ENCODE measurements around the gene SERPINA3.

Gene SERPINA3

DNA sequence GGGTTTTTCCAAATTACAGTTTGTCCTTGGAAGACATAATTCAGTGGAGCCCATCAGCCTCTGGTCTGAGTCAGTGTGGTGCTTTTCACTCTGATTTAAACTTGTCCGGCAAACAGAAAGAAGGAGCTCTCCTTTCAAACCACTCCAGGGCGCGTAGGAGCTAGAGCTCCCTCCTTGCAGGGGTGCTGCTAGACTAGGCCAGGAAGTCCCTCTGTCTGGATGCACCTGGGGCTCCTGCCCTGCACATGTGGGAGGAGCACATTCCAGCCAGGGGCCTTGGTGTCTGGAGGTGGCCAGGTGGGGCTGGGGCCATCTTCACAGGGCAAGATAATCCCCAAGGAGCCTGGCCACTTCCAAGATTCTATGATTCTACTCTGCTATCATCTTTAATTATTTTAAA lies 3.1 kb downstream of the SERPINA3 start:
- no peak for DNase-seq

DNA sequence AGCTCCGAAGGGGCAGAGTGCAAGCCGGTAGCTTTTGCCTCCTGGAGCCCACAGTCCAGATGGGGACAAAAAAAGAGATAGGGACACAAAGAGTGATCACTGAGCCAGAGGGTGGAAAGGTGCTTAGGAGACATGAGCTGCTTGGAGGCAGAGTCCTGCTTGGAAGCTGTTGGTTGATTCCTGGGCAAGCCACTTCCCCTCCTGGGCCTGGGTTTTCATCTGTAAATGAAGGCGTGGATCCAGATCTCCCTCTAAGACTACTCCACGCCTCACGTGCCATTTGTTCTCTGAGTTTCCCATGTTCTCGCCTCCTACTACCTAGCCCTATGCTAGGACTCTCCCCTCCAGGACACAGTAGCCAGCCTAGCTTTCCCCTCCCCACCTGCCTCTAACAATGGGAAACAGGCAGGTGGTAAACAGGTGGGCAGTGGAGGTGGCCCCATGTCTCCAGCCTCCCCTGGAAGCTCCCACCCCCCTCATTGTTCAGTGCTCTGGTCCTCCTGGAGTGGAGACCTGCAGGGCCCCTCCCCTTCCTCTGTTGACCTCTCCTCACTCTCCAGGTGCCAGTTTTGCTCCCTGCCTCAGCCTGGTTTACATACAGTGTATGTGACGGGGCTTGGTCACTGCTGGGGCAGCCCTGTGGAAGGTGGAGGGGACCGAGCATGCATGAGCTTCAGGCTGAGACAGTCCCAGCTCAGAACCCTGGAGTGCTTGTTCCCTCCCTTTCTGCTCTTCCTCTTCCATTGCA lies 3.8 kb downstream of the SERPINA3 start:
- DNase-seq, result no peak

DNA sequence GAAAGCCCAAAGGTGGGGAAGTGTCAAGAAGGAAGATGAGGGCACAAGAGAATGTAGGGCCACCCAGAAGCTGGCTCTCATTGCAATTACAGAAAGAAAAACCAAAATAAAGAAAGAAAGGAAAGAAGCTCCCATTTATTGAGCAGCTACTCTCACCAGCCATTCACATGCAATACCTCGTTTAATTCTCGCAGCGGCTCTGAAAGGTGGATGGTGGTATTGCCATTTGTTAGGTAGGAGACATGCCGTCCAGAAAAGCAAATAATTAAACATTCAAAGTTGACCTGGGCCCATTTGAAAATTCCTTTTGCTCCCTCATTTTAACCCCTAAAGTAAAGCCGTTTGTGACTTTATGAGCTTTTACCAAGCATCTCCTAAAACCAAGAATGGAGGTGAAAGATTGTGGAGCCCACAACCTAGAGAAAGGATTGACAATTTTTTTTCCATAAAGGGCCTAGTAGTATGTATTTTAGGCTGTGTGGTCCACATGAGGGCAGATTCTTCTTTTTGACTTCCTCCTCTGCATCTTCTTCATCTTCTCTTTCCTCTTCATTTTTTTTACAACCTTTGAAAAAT lies 5.3 kb downstream of the SERPINA3 start:
- DNase-seq, result no peak

DNA sequence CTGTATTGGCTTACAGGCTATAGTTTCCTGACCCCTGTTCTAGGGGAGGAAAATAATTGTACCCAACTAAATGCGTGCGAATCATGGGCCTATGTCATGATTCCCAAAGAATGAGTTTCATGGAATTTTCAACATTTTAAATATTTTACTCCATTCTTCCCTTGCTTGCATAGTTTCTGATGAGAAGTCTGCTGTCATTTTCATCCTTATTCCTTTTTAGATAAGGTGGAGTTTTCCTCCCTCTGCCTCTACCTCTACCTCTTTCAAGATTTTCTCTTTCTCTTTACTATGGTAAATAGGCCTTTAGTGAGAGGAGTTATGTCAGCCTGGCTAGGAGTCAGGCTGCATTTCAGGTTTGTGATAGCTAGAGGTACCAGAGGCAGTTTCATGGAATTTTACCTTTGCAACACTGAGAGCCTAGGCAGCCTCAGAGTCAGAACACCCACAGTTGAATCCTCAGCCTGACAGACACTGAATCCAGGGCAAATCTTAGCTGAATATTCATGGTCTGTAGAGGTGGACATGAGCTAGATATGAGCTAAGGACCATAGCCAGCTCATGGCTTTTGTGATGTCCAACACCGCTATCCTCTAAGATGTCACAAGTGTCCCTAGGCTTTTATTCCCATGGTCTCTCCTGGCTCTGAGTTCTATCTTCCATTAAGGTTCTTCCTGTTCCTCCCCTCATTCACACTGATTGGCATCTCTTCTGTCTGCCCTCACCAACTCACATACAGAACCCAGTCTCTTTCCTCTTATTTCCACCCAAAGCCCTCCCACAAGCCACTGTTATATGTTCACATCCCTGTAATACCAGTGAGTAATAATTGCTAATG lies 6.0 kb downstream of the SERPINA3 start:
- no peak for DNase-seq

DNA sequence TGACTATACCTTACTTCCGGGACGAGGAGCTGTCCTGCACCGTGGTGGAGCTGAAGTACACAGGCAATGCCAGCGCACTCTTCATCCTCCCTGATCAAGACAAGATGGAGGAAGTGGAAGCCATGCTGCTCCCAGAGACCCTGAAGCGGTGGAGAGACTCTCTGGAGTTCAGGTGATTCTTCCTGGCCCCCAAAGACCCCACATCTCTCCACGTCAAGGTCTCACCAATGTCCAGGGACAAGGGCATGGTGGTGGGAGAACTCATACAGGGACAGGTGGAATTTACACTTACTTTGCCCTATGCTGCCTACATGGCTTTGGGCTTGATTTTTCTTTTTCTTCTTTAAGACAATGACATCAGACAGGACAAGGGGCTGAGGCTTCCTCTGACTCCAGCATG lies 7.1 kb downstream of the SERPINA3 start:
- no peak for DNase-seq

DNA sequence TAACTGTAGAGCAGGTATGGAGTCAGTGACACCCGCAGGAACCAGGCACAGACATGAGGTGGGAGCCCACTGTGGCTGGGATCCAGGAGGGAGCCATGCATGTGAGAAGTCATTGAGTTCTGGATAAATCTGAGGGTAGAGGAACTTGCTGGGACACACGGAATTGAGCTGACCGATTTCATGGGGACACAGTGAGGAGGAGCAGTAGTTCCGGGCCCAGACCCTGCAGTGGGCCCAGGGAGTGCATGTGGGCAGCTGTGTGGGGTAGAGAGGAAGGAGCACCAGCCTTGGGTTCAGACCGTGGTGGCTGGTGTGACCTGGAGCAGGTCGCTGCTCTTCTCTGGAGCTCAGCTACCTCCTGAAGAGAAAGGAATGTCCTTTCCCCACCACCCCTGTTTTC lies 8.4 kb downstream of the SERPINA3 start:
- DNase-seq, result no peak

DNA sequence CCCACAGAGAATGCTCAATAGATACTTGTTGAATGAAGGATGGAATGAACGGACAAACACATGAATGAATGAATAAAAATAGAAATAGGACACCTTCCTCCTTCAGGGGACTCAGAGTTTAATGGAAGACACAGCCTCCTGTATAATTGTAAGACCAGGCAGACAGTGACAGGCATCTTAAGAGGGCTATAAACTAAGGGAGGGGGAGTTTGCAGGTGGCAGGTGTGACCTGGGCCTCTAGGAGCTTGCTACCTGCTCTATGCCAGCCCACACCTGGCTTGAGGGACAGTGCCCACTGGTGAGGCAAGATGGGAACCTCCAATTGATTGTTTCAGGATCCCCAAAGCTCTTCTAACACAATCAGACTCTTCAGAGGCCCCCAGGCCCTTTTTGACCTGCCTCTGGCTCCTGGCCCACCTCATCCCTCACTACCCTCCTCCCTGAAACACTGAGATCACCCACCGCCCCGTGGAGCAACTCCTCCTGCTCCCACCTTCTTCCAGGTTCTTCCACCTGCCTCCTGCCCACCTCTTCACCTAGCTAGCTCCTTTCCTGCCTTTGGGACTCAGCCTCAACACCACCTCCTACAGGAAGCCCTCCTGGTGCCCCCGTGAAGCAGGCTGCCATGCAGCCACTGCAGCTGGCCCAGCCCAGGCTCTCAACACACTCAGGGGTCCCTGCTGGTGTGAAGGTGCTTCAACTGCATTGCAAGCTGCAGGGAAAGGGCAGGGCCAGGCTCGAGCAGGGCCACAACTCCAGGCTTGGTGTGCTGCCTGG lies 9.4 kb downstream of the SERPINA3 start:
- DNase-seq, result no peak

DNA sequence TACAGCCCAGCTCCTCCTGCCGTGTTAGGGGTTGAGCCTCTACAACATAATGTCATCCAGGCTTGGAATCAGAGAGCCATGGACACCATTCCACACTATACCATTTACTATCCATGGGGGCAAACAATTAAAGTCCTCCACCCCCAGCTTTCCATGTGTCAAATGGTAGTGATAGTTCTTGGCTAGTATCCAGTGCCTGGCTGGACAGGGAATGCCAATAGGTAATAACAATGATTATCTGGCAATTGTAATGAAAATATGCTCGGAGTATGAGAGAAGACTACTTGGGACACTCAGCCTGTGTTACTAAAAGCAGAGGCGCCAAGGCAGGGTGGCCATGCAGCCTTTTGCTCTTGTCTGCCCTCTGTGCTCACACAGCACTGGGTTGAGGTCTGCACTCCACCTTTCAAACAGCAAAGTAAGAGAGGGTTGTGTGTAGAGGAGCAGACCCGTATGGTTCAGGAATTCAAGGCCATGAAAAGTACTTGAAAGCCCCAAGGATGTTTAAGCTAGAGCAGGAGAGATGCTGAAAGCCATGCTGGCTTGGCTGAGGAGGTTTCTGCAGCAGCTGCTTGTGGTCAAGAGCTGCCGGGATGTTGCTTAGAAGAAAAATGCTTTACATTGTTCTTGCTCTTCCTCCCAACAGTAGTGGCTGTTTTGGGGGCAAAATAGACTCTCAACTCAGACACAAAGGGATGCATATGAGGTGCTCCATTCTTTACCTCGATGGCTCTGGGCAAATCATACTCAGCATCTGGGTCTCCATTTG lies 10.6 kb downstream of the SERPINA3 start:
- DNase-seq, result no peak

DNA sequence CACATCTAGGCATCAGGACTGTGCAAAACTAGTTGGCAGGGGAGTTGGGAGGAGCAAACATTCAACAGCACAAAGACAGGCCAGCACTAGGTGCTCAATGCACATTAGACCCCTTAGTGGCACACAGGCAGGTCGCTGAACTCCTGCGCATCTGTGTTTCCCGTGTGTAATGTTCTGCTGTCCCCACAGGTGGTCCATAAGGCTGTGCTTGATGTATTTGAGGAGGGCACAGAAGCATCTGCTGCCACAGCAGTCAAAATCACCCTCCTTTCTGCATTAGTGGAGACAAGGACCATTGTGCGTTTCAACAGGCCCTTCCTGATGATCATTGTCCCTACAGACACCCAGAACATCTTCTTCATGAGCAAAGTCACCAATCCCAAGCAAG lies 11.2 kb downstream of the SERPINA3 start:
- no peak for DNase-seq

DNA sequence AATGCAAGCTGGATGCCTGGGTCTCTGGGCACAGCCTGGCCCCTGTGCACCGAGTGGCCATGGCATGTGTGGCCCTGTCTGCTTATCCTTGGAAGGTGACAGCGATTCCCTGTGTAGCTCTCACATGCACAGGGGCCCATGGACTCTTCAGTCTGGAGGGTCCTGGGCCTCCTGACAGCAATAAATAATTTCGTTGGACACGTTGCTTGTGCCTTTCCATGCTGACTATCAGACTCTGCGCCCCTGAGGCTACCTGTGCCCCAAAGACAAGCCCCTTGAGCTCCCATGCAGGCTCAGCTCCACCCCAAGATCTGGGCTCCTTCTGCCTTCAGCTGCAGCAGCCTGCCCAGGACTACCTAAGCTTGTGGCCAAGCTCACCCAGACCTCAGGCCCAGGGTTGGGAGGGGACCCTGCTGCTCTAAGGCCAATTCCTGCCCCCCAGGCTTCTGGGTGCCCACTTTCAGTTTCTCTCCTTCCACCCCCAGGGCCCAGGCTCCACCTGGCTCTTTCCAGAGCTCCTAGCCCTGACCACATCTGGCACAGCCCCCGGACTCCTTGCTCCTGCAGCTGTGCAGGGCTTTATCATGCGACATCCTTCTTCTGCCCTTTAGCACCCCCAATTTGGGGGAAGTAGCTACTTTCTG lies 11.8 kb downstream of the SERPINA3 start:
- DNase-seq, result no peak

DNA sequence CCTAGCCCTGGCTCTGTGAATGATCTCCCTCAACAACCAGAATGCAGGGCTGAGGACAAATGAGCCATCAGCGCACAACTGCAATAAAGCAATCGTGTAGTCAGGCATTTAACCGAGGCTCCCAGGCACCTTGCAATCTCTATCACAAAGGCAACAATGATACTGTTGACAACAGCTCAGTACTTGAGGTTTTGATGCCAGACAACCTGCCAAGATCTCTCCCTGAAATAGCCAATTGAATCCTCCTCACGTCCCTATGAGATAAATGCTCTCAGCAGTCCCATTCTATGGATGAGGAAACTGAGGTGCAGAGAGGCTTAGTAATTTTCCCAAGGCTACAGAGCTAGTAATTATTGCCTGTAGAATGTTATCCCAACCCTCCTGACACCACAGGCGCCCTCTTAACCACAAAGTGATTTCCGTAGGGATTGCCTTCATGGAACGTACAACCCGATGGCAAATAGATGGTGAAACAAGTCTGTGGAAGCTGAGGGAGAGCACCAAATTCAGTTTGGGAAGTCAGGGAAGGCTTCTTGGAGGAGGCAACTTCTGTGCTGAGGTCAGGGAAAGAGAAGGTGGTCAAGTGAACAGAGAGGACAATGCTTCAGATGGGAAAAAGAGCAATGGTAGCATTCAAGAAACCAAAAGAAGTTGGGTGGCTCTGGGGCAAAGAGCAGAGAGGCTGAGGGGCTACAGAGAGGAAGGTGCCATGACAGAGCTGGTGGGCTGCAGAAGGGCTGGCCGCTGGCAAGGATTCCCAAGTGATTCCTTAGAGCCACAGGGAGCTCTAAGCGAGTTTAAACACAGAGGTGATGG lies 12.6 kb downstream of the SERPINA3 start:
- DNase-seq, result no peak

DNA sequence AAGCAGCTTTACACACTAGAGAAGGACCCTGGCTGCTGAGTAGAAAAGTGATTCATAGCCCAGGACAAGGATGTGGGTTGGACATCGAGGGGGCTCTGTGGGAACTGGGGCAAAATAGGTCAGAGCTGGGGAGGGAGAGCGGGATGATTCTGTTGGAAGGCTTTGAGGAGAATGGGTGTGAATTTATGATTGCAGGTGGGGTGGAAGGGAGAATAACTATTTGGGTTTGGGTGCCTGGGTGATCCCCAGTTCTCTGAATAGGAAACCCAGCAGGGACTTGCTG lies 13.1 kb downstream of the SERPINA3 start:
- DNase-seq, result no peak

DNA sequence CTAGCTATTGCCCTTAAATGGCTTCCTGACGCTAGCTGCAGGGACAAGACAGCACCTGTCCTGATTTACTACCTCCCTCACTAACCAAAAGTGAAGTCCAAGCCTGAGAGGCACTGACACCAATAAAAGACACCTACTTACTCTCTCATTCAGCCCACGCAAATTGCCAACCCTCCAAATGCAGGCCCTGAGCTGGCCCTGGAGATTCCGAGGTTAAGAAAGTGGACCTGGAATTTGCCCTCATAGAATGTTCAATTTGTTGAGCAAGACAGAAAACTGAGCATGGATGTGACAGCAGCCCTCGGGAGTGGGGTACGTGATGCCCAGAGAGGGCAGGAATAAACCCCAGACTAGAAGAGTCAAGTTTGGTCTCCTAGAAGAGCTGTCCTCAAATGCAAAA lies 16.4 kb downstream of the SERPINA3 start:
- no peak for DNase-seq

DNA sequence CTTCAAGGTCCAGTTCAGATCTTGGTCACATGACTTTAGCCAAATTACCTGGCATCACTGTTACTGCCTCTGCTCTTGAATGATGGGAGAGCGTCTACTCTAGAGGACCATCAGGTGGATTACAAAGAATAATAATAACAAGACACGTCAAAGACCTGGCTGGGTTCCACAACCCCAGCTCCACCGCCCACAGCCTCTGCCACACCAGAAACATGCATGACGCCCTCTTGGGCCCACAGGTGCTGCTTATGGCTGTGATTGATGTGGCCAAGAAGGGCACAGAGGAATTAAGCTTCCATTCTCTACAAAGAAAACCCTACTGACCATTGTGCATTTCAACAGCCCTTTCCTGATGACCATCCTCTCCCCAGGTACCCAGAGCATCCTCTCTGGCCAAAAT lies 18.2 kb downstream of the SERPINA3 start:
- DNase-seq, result no peak

DNA sequence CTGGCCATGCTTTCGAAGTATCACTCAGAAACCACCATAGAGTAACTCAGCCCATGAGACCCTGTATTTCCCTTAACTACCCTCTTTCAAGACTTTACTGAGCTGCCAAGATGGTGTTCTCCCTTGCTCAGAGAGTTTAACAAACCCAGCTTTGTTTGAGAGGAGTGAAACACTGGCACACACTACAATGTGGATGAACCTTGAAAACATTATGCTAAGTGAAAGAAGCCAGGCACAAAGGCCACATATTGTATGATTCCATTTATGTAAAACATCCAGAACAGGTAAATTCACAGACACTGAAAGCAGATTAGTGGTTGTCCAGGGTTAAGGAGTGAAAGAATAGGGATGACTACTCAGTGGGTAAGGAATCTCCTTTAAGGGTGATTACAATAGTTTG lies 18.9 kb downstream of the SERPINA3 start:
- DNase-seq, result no peak

DNA sequence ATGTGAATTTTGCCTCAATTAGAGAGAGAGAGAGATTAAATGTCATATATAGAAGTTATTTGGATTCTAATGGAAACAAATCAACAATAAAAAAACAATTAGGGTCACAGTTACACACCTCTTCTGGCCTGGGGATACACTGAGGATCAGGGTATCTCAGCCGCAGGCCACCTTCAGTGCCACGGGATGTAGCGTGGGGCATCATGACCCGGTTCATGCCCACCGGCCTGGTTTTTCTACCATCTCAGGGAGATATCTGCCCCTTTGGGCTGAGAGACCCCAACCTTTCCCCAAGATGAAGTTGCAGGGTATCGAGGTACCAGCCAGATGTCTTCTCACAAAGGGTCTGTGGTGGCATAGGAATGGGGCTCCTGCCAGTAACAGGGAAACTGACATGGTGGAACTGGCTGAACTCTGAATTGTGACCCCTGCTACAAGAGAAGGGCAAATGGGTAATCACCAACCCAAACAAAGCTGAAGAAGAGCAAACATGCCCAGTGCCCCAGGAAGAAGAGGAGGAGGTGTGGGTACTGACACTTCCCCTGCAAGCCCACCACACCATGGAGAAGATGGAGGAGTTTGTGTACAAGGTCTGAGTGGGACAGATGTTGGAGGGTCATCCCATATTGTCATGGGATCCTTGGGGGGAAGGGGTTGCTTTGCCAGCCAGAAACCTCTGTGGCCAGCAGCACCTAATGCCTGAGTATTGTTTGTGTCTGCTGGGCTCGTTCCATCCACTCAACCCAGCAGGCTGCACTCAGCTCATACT lies 19.5 kb downstream of the SERPINA3 start:
- no peak for DNase-seq

DNA sequence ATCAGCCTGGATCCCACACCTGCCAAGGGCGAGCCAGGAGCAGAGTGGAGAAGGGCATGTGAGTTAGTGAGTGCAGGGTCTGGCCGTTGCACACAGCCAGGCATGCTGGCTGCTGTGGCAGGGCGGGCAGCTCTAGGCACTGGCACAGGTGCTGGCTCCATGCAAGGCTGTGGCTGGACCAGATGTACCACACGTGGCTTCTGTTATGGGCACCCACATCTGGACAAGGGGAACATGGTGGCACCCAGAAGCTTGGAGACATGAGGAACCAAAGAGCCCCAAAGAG lies 20.1 kb downstream of the SERPINA3 start:
- no peak for DNase-seq

DNA sequence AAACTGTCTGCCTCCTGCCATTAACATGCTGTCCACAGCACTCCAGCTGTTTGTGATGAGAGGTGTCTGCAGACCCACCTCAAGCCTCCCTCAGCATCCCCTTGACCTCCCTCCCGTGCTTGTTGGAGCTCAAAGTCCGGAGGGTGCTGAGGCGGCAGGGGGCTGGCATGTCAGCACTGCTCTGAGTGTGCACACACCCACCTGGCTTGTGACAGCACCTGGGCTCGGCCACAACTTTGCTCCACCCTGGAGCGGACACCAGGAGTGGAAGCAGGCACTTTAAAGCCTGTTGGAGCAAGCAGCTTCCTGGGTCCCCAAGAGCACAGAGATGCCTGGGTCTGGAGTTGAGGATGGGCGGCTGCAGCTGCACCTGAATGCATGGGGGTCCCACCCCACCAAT lies 20.9 kb downstream of the SERPINA3 start:
- no peak for DNase-seq

DNA sequence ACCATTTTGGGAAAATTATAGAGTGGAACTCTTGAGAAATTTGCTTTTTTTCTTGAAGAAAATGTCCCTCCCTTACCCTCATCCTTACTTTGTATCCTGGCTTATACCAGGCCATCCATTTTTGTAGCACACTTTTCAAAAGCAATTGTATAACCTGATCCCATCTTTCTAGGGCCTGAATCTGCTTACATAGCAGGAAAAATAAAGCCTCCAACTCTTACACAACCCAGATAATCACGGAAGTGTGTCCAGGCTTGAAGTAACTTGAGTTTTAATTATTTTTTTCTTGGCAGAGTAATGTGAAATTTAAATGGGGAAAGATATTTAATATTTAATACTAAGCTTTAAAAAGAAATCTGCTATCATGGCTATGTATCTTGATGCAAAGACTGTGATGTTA lies 23.0 kb downstream of the SERPINA3 start:
- DNase-seq, result no peak

DNA sequence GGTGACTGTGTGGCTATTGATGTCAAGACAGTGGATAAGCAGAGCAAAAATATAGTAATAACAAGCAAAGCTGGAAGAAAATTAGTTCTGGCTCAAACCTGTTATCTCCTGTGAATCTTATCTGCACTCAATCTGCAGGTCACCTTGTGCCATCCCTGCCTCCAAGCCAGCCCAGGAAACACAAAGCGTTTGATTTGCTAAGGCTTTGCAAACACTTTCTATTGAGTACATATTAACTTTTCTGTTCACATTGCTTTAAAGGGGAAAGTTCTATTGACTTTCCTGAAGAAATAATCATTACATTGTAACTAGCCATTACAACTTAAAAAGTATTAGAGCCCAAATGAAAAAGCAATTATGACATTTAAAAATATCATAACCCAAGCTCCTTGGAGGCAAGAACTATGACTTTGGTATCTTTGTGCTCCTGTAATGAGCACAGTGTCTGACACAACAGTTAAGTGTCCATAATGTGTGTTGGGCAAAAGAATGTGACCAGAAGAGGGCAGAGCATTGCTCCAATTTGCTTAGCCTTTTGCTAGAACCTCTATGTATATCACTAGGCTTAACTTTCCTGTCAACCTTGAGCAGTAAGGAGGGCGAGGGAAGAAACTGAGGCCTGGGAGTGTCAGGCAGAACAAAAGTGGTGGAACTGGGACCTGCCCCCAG lies 24.7 kb downstream of the SERPINA3 start:
- DNase-seq, result no peak

Data from activated T-cell treated with anti-CD3 and anti-CD28 coated beads, Interleukin-2, amount 50 U/mL, for 48 hours (primary cell).